DOHH2 (cell line): ENCODE measurements around the gene ZC3HAV1.
"Not testable (repeated sequence)": the region's sequence is repeated elsewhere in the genome, so short reads cannot be mapped to it uniquely, and the experiment has no call there.

Source experiments
- H3F3A ChIP-seq: fragments of 200-600 bp; sonication (generic), shearing (Covaris generic); 2 replicates; pipeline ENCODE4 v1.6.0; 2016; ENCODE audit warnings: antibody characterized with exemption, mild to moderate bottlenecking; ENCODE audit not compliant: control insufficient read depth, insufficient read depth
- H3K27ac ChIP-seq: fragments of 200-600 bp; sonication (generic); 2 replicates; pipeline ENCODE4 v1.5.1; 2014; ENCODE audit warnings: low read depth, mild to moderate bottlenecking, low read length, moderate library complexity
- H3K27me3 ChIP-seq: fragments of 200-600 bp; sonication (generic); 2 replicates; pipeline ENCODE4 v1.6.1; 2014; ENCODE audit warnings: mild to moderate bottlenecking, low read length, mixed read lengths; ENCODE audit not compliant: control insufficient read depth
- H3K36me3 ChIP-seq: fragments of 200-600 bp; sonication (generic); 2 replicates; pipeline ENCODE4 v1.6.1; 2014; ENCODE audit warnings: mild to moderate bottlenecking, low read length, moderate library complexity, mixed read lengths; ENCODE audit not compliant: control insufficient read depth
- H3K4me1 ChIP-seq: fragments of 200-600 bp; sonication (generic); 2 replicates; pipeline ENCODE4 v1.6.1; 2014; ENCODE audit warnings: mild to moderate bottlenecking, low read length, mixed read lengths; ENCODE audit not compliant: control insufficient read depth
- H3K4me2 ChIP-seq: fragments of 200-600 bp; sonication (generic); 2 replicates; pipeline ENCODE4 v1.6.0; 2014; ENCODE audit warnings: mild to moderate bottlenecking, low read length, moderate library complexity
- H3K4me3 ChIP-seq: fragments of 200-600 bp; sonication (generic); 2 replicates; pipeline ENCODE4 v1.5.1; 2014; ENCODE audit warnings: mild to moderate bottlenecking, low read length, mixed read lengths
- H3K79me2 ChIP-seq: fragments of 200-600 bp; sonication (generic); 2 replicates; pipeline ENCODE4 v1.6.1; 2014; ENCODE audit warnings: mild to moderate bottlenecking, low read length, mixed read lengths; ENCODE audit not compliant: control insufficient read depth
- H3K9me2 ChIP-seq: fragments of 200-600 bp; sonication (generic); replicated peaks from 2 replicates; pipeline ENCODE4 v1.6.1; 2014; ENCODE audit warnings: mild to moderate bottlenecking, low read length, mixed read lengths; ENCODE audit not compliant: control insufficient read depth
- H3K9me3 ChIP-seq: fragments of 200-600 bp; sonication (generic); 2 replicates; pipeline ENCODE4 v1.6.1; 2014; ENCODE audit warnings: antibody characterized with exemption, low read length, mixed read lengths; ENCODE audit not compliant: control insufficient read depth, insufficient read depth
- H4K20me1 ChIP-seq: fragments of 200-600 bp; sonication (generic); 2 replicates; pipeline ENCODE4 v1.6.0; 2014; ENCODE audit warnings: low read depth, mild to moderate bottlenecking, antibody characterized with exemption, low read length, moderate library complexity; ENCODE audit not compliant: control insufficient read depth, insufficient read depth
- CTCF ChIP-seq: fragments of 200-600 bp; sonication (generic); IDR thresholded peaks from one replicate; pipeline ENCODE4 v1.5.1; 2014; ENCODE audit warnings: antibody characterized with exemption, mild to moderate bottlenecking, low read depth, low read length; ENCODE audit not compliant: poor library complexity, severe bottlenecking
- EZH2phosphoT487 ChIP-seq: fragments of 200-600 bp; sonication (generic); IDR thresholded peaks from 2 replicates; pipeline ENCODE4 v1.6.1; 2017; ENCODE audit warnings: borderline replicate concordance, mild to moderate bottlenecking, antibody characterized with exemption, low read length, moderate library complexity, mixed read lengths

Gene ZC3HAV1

GRCh38 chr7:139094030-139094429, 15.5 kb downstream of the ZC3HAV1 start:
- H3K79me2 ChIP-seq, result peaks cover 52% of the 10 kb centered on the region
- H3K36me3 ChIP-seq, result peaks cover 24% of the 10 kb centered on the region
- H3K27ac ChIP-seq, result no peak overlapping the region
- no peak overlapping the region for H3K4me3 ChIP-seq
- H4K20me1 ChIP-seq, result peaks cover under 1% of the 10 kb centered on the region; the same call in 1 of the 2 replicates
- no peaks in the 10 kb centered on the region for H3K27me3 ChIP-seq
- no peak overlapping the region for H3K4me2 ChIP-seq
- no peak for TF ChIP-seq CTCF
- TF ChIP-seq EZH2phosphoT487, result no peak
- H3F3A ChIP-seq, result 0 out of 2 replicates have a peak, but pooled peaks cover under 1% of the 10 kb centered on the region
- peaks cover 19% of the 10 kb centered on the region for H3K4me1 ChIP-seq
- H3K9me3 ChIP-seq, result no peaks in the 10 kb centered on the region
- H3K9me2 ChIP-seq, result no peaks in the 10 kb centered on the region

GRCh38 chr7:139093512-139093911, 16.0 kb downstream of the ZC3HAV1 start:
- peaks cover 47% of the 10 kb centered on the region for H3K79me2 ChIP-seq
- H3K9me3 ChIP-seq, H4K20me1 ChIP-seq, H3K27me3 ChIP-seq, H3K4me2 ChIP-seq, H3K4me3 ChIP-seq, H3K9me2 ChIP-seq, H3K27ac ChIP-seq, H3F3A ChIP-seq: not testable (repeated sequence)
- peaks cover 24% of the 10 kb centered on the region for H3K36me3 ChIP-seq
- peaks cover 18% of the 10 kb centered on the region for H3K4me1 ChIP-seq

GRCh38 chr7:139092090-139092796, 17.3 kb downstream of the ZC3HAV1 start:
- Histone ChIP-seq H3K9me2 (no peaks in the 10 kb centered on the region), H3K4me2 (no peak overlapping the region), H3K27me3 (no peaks in the 10 kb centered on the region), H3K79me2 (peaks cover 43% of the 10 kb centered on the region), H4K20me1 (no peaks in the 10 kb centered on the region), H3K4me3 (no peak overlapping the region), H3K9me3 (no peaks in the 10 kb centered on the region), H3F3A (no peaks in the 10 kb centered on the region), H3K36me3 (peaks cover 35% of the 10 kb centered on the region), H3K27ac (no peak overlapping the region), H3K4me1 (peaks cover 18% of the 10 kb centered on the region)
- no peak for TF ChIP-seq EZH2phosphoT487
- TF ChIP-seq CTCF, result no peak

GRCh38 chr7:139091677-139091996, 17.9 kb downstream of the ZC3HAV1 start:
- Histone ChIP-seq H3K9me3 (no peaks in the 10 kb centered on the region), H3K4me1 (peaks cover 18% of the 10 kb centered on the region), H3K79me2 (peaks cover 41% of the 10 kb centered on the region), H3K4me3 (no peak overlapping the region), H3K36me3 (peaks cover 39% of the 10 kb centered on the region), H3K27me3 (no peaks in the 10 kb centered on the region), H3K4me2 (no peak overlapping the region), H3K9me2 (no peaks in the 10 kb centered on the region), H3K27ac (no peak overlapping the region), H4K20me1 (no peaks in the 10 kb centered on the region), H3F3A (no peaks in the 10 kb centered on the region)
- TF ChIP-seq CTCF (no peak), EZH2phosphoT487 (no peak)
